ENCODE results near the gene CMBL. TPM values are rescaled to one million over a fixed set of nuclear protein-coding genes. Genes with fewer than 3 reads are reported as not detected.

CMBL gene
- total RNA-seq, 1 experiment from 2014 or later: 12.6 TPM

- no peak overlapping the region for H4K8ac ChIP-seq (replicated peaks; ENCODE audit: insufficient read length, low read depth, low read length)
- no peak overlapping the region for H2BK15ac ChIP-seq (ENCODE audit: low read depth, low read length)
- no peaks in the 10 kb centered on the region for H3K79me1 ChIP-seq (ENCODE audit: insufficient read depth, low read depth, low read length, poor library complexity, severe bottlenecking)
- H3K23ac ChIP-seq (ENCODE audit: insufficient read length, low read depth, low read length): no peak overlapping the region
- no peak overlapping the region for H2BK120ac ChIP-seq (ENCODE audit: low read depth, low read length, poor library complexity, severe bottlenecking)
- no peak for TF ChIP-seq CTCF (conservative IDR thresholded peaks at IDR 0.05)
- no peaks in the 10 kb centered on the region for H3K4me1 ChIP-seq (ENCODE audit: insufficient read depth, low read length)
- H3T11ph ChIP-seq (ENCODE audit: low read length): no peak overlapping the region
- H3K14ac ChIP-seq (ENCODE audit: insufficient read depth, low read length): no peak overlapping the region
- no peaks in the 10 kb centered on the region for H3K27me3 ChIP-seq (ENCODE audit: insufficient read depth, low read length)
- H3K9ac ChIP-seq (ENCODE audit: extremely low read depth, insufficient read length, low read length): no peak overlapping the region
- no peak overlapping the region for H3K56ac ChIP-seq (ENCODE audit: insufficient read length, low read depth, low read length)
- H2BK5ac ChIP-seq (ENCODE audit: insufficient read length, low read length): no peak overlapping the region
- H3K27ac ChIP-seq (ENCODE audit: insufficient read length, low read depth, low read length): no peak overlapping the region
- no peak overlapping the region for H2BK20ac ChIP-seq (ENCODE audit: low read depth, low read length, poor library complexity, severe bottlenecking)
- H4K91ac ChIP-seq (ENCODE audit: insufficient read length, low read depth, low read length): no peak overlapping the region
- no peak overlapping the region for H3K4ac ChIP-seq (ENCODE audit: low read depth, low read length)
- DNase-seq: no peak
- no peak overlapping the region for H2AFZ ChIP-seq (ENCODE audit: low read length)
- Mint-ChIP-seq H3K4me1 (peaks cover 6 to 7% of the 10 kb centered on the region in 2 experiments), H3K9me3 (no peaks in the 10 kb centered on the region), H3K27me3 (ENCODE audit: low read depth) (no peaks in the 10 kb centered on the region), H3K4me3 (no peak overlapping the region; a peak in 1 of 5 replicates), H3K27ac (peak overlapping the region in 2 of 3 experiments; percentile 17 to 80; a peak in 1 of 7 replicates), H3K36me3 (ENCODE audit: insufficient read depth in 1 of 3, low read depth in 3 of 3) (peaks cover 11 to 12% (median 12%) of the 10 kb centered on the region in 3 experiments; a peak in 6 of 7 replicates)
- WGBS (ENCODE audit: extremely low coverage, insufficient read length, low lambda C conversion rate): no CpG with 5 or more reads among the region's 9 CpGs
- no peak overlapping the region for H3K4me2 ChIP-seq (ENCODE audit: insufficient read depth, insufficient read length, low read length)
- H4K5ac ChIP-seq (ENCODE audit: insufficient read length, low read depth, low read length): no peak overlapping the region
- H3K18ac ChIP-seq (ENCODE audit: insufficient read length, low read depth, low read length): no peak overlapping the region
- H3K23me2 ChIP-seq (ENCODE audit: insufficient read length, low read depth, low read length, poor library complexity, severe bottlenecking): no peaks in the 10 kb centered on the region
- H2AK5ac ChIP-seq (ENCODE audit: insufficient read length, low read length): no peak overlapping the region
- H3K9me3 ChIP-seq (ENCODE audit: control insufficient read depth, low read depth, low read length): no peaks in the 10 kb centered on the region
- H2BK12ac ChIP-seq (ENCODE audit: insufficient read length, low read depth, low read length): no peak overlapping the region
- H4K20me1 ChIP-seq (ENCODE audit: control insufficient read depth, insufficient read depth, insufficient read length): no peaks in the 10 kb centered on the region
- no peaks in the 10 kb centered on the region for H3K79me2 ChIP-seq (ENCODE audit: insufficient read depth, low read length)
Measured at GRCh38 chr5:10232386-10232785, 75.3 kb downstream of the CMBL start.
